K562 (cell line): Measurements from ENCODE around the gene SLC39A13. TPM values are rescaled to one million over a fixed set of nuclear protein-coding genes. Genes with fewer than 3 reads are reported as not detected.

Experiments
- BCL6 ChIP-seq: fragments of 250-450 bp; sonication (Bioruptor Pico); IDR thresholded peaks from 2 replicates; pipeline ENCODE4 v1.4.0; 2020
- FOXJ2 ChIP-seq: fragments of 200-800 bp; sonication (Bioruptor generic); IDR thresholded peaks from 2 replicates; pipeline ENCODE4 v1.6.1; 2016; ENCODE audit warnings: missing genetic modification characterization, missing compliant biosample characterization
- MBD2 ChIP-seq: sonication (generic); IDR thresholded peaks from 2 replicates; pipeline ENCODE4 v1.6.1; 2016; ENCODE audit warnings: low read depth, borderline replicate concordance
- PURB ChIP-seq: sonication (generic); formaldehyde crosslinking; IDR thresholded peaks from 2 replicates; pipeline ENCODE4 v1.9.0; 2021; ENCODE audit warnings: low read depth, mild to moderate bottlenecking, missing genetic modification reagents
- REST ChIP-seq, 2 experiments: fragments of 450-650 bp; formaldehyde crosslinking in 1 of 2; IDR thresholded peaks; 2 replicates each; pipeline versions ENCODE4 v1.4.0 to v1.6.1; 2014 to 2020; ENCODE audit warnings: mild to moderate bottlenecking in 2 of 2, borderline replicate concordance in 1 of 2, low read depth in 1 of 2
- ZNF512 ChIP-seq: IDR thresholded peaks from 2 replicates; pipeline ENCODE4 v1.6.1; 2016; ENCODE audit warnings: missing genetic modification characterization, missing compliant biosample characterization
- ZNF609 ChIP-seq: sonication (generic); formaldehyde crosslinking; IDR thresholded peaks from 2 replicates; pipeline ENCODE4 v1.8.1; 2023; ENCODE audit warnings: missing genetic modification reagents, mild to moderate bottlenecking, borderline replicate concordance
- polyA plus RNA-seq, 8 experiments: library from polyadenylated mRNA; depleted of rRNA in 4 of 8; stranded (reverse) in 5 of 8; unstranded in 3 of 8; fragments of >200 nt; fragmentation: Nextera tagmentation in 2 of 8; fragmentation: Illumina TruSeq in 1 of 8; extraction: Ambion mirVana in 2 of 8; extraction: Trizol in 1 of 8; gene quantifications; 2 replicates each; pipeline versions ENCODE4 v1.2.1 to v1.2.3, GENCODE V29; 2011 to 2014; ENCODE audit warnings: inconsistent platforms in 1 of 8, missing spikeins in 1 of 8
- total RNA-seq, 7 experiments: library from RNA; depleted of rRNA in 6 of 7; stranded (reverse); fragments of >200 nt in 6 of 7; fragmentation: Illumina TruSeq in 2 of 7; extraction: Trizol in 2 of 7; gene quantifications; 2 replicates each; pipeline versions ENCODE4 v1.2.1 to v1.2.3, GENCODE V29; 2011 to 2021; ENCODE audit warnings: low replicate concordance in 1 of 7

The SLC39A13 gene
- total and polyA plus RNA-seq, 9 of the 15 experiments (the other 6 are each of a cell fraction or from before 2014, with no cell fraction given): 0.17 to 15.9 (median 3.2) TPM

- TF ChIP-seq ZNF609 (CRISPR knock-in tag) (0 out of 2 replicates have a peak, but pooled peaks have one; percentile 31), REST (IDR thresholded peaks at IDR 0.05; ENCODE audit: borderline replicate concordance) (no peak), REST (CRISPR knock-in tag; IDR thresholded peaks at IDR 0.05; ENCODE audit: low read depth) (no peak), PURB (CRISPR knock-in tag) (no peak), MBD2 (peak; percentile 77; the same call in 1 of the 2 replicates), FOXJ2 (tag) (no peak), BCL6 (no peak), ZNF512 (tag) (no peak)
Measured at GRCh38 chr11:47426062-47426956, 17.9 kb downstream of the SLC39A13 start, which contains the start of gene PSMC3 (continued).
